NCI-H128 (cell line): ENCODE data around the gene NKAIN1.
A peak's percentile ranks its signal among the peaks of the same experiment; 100 is the strongest.
"Not testable (repeated sequence)": the region's sequence is repeated elsewhere in the genome, so short reads cannot be mapped to it uniquely, and the experiment has no call there.

Experiments
- DNase-seq: peaks from one replicate; lab custom pipeline; 2025; ENCODE audit not compliant: unreplicated experiment; lab: John Stamatoyannopoulos, UW

Gene NKAIN1

DNA sequence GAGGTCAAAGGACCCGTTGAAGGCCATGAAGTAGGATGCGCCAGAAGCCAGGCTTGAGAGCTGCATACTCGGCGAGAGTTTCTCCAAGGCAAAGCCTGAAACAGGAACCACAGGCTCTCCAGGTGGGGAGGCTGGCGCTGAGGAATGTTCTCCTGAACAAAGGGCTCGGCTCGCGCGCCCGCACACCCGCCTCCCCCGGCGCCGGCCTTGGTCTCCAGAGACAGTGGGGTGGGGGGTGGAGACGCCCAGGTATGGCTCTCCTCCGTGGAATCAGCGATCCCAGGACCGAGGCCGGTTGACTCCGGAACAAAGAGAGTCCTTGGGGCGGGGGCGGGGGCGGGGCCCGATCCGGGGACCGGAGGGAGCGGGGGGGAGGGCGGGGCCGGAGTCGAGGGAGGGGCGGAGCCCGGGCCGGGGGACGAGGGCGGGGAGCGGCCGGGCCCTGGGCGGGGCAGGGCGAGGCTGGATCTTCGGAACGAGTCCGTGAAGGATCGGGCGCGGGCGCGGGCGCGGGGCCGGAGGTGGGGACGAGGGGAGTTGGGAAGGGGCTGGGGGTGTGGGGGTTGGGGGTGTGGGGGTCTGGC is 85.0 kb downstream of the NKAIN1 start:
- DNase-seq: peak; percentile 70

GRCh38 chr1:31154000-31154631 is 85.6 kb downstream of the NKAIN1 start:
- DNase-seq: no peak

- DNase-seq: no peak
These were observed 86.3 kb downstream of the NKAIN1 start for GRCh38 chr1:31153423-31153822.

DNA sequence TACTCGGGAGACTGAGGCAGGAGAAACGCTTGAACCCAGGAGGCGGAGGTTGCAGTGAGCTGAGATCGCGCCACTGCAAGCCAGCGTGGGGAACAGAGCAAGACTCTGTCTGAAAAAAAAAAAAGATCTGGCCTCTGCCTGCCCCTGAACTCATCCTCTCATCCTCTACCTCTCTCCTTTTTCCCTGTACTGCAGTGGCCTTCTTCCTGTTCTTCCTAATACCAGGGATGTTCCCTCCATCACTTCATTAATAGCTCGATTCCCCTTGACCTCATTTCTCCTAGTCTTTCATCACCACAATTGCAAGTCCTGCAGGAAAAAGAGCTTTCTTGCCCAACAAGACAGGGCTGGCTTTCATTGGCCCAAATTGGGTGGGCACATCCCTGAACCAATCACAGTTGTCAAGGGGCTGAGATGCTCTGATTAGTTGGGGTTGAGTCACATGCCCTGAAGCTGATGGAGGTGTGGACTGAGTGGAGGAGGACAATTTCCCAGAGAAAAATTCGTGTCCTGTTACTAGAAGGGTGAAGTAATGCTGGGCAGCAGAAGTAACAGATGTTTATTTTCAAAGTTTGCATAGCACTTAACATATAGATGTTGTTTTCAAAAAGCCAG is 87.4 kb downstream of the NKAIN1 start:
- no peak for DNase-seq

- DNase-seq: no peak
These were observed 88.3 kb downstream of the NKAIN1 start for GRCh38 chr1:31151402-31151801.

DNA sequence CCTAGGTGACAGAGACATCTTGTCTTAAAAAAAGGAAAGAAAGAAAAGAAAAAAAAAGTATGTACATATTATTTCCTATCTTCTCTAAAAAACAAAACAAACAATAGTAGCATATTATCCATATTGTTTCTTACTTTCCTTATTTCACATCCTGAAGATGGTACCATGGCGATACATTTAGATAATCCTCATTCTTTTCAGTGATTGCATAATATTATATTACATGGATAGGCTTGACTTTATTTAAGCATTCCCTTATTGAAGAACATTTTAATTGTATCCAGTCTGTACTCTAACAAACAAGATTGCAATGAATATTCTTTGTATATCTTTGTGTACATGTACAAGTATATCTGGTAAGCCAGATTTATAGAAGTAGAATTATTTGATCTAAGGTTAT is 91.3 kb downstream of the NKAIN1 start:
- no peak for DNase-seq

- DNase-seq: no peak
These were observed 94.0 kb downstream of the NKAIN1 start for GRCh38 chr1:31145648-31146047.

- DNase-seq: no peak
These were observed 95.2 kb downstream of the NKAIN1 start for GRCh38 chr1:31144442-31144841.

GRCh38 chr1:31143455-31143854 is 96.2 kb downstream of the NKAIN1 start:
- no peak for DNase-seq

- DNase-seq: no peak
These were observed 97.3 kb downstream of the NKAIN1 start for GRCh38 chr1:31142406-31142805.

DNA sequence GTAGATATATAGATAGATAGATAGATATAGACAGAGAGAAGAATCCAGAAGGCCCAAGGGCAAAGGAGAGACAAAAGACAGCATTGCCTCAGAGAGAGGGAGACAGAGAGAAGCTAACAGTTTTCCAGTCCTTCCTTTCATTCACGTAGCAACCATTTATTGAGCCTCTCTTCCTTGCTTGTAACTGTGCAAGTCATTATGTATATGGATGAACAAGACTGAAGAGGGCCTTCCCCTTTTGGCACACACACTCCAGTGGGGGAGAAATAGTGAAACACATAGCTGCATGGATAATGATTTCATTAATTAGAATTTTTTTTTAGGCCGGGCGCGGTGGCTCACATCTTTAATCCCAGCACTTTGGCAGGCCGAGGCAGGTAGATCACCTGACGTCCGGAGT is 99.4 kb downstream of the NKAIN1 start:
- DNase-seq: no peak

DNA sequence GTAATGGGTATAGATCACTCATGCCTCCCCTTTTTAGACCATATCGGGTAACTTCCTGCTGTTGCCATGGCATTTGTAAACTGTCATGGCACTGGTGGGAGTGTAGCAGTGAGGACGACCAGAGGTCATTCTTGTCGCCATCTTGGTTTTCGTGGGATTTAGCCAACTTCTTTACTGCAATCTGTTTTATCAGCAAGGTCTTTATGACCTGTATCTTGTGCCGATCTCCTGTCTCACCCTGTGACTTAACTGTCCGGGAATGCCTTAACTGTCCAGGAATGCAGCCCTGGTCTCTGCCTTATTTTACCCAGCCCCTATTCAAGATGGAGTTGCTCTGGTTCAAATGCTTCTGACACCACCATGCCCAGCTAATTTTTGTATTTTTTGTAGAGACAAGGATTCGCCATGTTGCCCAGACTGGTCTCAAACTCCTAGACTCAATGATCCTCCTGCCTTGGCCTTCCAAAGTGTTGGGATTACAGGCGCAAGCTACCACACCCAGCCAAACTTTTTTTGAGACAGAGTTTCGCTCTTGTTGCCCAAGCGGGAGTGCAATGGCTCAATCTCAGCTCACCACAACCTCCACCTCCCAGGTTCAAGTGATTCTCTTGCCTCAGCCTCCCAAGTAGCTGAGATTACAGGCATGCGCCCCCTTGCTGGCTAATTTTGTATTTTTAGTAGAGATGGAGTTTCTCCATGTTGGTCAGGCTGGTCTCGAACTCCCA is 100.7 kb downstream of the NKAIN1 start:
- DNase-seq: not testable (repeated sequence)

GRCh38 chr1:31137873-31138272 is 101.8 kb downstream of the NKAIN1 start:
- not testable (repeated sequence) for DNase-seq

DNA sequence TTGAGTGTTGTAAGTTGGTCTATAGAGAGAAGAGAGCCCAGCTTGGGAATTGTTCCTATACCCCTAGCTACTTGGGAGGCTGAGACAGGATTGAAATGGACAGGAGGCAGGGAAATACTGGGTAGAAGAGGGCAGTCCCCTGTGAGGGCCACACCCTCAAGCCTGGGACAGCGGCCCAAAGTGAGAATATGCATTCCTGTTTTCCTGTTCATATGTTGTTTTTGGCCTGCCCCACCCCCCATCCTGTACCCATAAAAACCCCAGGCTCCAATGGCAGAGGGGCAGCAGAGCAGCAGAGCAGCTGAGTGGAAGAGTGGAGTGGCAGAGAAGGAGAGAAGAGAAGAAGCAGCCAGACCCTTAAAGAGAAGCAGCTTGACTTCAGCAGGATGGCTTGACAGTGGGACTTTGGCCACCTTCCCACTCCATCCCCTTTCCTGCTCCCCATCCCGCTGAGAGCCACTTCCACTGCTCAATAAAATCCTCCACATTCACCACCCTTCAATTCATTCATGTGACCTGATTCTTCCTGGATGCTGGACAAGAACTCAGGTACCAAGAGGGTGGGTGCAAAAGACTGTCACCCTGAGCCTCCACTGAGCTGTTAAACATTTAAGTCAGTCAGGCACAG is 103.6 kb downstream of the NKAIN1 start:
- DNase-seq: no peak

GRCh38 chr1:31133368-31133767 is 106.3 kb downstream of the NKAIN1 start:
- DNase-seq: no peak
